Left forelimb (tissue), 1 donor: Measurements from ENCODE around the gene HGF.

Experiments
- DNase-seq: peaks from one replicate; pipeline ENCODE4 v3.0.0-alpha.2; 2018; ENCODE audit warnings: low spot score

Gene HGF

DNA sequence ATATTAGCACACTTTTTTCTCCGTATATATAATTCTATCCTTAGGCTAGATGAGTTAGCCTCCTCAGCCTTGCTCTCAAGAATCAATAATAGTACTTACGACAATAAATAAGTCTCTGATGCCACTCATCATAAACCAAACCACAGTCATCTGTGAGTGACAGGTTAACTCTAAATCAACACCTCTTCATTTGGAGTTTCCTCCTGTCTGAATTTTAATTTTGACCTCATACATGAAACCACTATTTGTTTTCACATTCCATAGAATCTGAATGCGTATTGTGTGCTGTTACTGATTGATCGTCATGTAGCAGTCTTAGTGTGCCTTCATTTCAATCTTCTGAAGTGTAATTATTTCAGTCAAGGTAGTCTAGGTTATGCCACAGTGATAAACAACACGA, 85.8 kb downstream of the HGF start:
- DNase-seq, result no peak

DNA sequence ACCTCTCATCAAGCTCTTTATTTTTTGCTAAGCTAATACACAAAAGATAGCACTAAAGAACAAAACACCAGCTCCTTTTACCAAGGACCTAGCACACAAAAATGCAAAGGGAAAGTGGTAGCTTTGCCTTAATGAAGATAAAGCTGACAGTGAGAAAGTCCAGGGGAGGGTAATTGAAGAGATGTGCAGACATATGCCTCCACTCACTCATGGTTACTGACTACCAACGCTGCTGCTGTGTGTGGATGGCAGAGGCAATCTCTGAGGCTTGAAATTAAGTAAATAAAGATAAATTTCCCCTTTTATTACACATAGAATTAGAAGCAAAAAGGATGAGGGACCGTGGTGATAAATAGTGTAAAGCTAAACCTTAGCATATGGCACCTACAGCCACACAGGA, 87.0 kb downstream of the HGF start:
- no peak for DNase-seq

DNA sequence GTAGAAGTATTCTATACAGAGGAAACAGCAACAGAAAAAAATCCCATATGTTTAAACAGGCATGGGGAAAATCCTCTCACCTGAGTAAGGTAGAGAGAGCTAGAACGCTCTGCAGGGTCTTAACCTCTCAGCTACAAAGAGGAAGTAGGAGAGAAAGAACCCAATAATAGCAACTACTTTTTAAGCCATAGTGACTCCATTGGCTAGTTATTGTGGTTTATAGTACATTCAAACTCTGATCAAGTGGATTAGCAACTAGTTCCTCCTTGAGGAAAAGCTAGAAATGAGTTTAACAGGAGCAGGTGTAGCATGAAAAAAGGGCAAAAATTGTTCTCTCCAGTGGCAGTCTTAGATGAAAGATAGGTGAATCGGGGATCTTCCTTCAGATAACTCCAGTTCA, 89.7 kb downstream of the HGF start:
- no peak for DNase-seq

DNA sequence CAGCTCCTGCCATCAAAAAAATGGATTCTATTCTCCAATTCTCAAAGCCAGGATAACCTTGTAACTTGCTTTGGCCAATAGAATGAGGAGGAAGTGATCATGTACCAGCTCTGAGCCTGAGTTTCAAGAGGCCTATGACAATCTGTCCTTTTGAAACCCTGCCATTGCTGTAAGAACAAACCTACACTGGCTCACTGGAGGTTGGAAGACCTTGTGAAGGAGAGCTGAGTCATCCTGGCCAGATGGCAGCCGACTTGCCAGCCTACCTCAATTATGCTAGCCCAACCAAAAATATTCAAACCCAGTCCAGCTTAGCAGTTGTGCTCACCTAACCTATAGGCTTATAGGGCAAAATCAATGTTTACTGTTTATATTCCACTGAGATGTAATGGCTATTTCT, 93.0 kb downstream of the HGF start:
- no peak for DNase-seq

DNA sequence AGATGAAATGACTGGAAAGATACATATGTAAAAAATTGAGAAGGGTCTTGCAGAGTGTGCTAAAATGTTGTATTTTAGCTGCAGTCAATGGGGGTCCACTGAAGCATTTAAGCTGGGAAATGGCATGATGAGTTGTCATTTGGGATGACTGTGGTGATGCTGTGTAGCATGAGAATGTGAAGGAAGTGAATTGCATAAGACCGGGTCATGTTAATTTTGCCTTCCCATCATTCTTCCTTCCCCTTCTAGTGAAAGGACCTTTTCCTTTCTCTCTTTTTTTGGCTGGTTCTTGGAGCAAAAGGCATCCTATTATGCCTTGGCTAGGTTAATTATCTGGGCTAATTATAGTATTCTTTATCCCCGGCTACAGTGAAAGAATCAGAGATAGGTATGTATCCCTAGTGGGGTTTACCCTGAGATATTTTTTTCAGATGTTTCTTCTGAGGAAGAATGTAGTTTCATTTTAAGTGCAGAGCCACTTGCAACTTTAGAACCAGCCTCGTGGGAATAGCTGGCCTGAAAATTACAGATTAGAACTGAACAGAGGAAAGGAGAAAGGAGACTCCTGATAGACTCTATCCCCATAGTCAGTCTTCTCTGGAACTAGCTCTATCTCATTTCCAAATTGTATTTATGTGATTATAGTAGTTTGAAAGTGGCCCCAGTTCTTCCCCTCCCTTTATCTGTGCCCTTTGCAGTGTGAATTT, 93.6 kb downstream of the HGF start:
- DNase-seq, result no peak

DNA sequence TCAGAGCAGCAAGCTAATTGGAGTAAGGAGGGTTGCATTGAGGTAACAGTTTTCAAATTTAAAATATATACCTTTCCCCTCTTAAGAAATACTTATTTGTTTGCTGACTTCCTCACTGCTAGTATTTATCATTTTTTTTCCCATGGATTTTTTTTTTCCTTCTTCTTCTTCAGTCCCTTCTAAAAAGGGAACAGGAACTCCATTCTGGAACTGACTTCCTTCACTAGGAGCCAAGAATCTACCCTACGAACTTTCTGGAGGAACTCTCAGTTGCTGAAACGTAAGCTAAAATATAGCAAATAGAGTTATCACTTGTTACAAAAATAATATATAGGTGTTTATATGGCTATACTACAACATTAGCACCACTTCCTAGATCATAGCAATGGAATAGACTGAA, 95.4 kb downstream of the HGF start:
- DNase-seq, result no peak

DNA sequence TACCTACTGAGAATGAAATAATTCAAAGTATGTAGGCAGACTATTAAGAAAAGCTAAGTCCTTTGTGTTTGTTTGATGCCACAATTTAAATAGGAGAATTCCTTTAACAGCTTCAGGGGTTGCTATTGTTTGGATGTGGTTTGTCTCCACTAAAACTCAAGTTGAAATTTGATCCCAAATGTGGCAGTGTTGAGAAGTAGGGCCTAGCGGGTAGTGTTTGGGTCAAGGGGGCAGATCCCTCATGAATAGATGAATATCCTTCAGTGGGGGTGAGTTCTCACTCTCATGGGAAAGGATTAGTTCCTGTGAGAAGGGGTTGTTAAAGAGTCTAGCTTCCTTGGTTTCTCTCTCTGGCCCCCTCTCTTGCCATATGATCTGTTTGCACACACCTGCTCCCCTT, 97.0 kb downstream of the HGF start:
- DNase-seq, result no peak

DNA sequence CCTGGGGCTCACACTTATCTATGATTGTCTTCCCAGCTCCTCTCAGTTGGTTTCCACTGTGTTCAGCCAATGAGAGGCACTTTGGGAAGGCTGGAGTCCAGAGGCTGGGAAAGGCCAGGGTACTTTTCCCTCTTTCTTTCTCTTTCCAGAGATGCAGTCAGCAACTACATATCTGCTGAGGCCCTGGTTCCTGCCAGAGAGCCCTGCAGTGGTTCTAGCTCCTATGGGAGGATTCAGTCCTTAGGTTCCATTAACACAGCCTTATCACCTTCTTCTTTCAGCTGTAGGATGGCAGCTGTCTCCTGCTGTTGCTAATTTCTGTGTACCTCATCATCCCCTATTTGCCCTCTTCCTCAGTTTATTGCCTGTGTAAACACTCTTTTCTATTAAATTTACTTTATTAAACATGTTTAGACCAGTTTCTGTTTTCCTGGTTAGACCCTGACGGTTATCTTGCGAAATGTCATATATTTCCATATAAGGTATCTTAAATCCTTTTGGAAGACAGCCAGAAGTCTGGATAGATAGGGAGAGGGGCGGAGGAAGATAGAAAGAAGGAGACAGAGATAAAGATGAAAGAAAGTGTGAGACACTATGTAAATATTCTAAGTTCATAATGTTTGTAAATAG, 100.3 kb downstream of the HGF start:
- DNase-seq, result no peak

DNA sequence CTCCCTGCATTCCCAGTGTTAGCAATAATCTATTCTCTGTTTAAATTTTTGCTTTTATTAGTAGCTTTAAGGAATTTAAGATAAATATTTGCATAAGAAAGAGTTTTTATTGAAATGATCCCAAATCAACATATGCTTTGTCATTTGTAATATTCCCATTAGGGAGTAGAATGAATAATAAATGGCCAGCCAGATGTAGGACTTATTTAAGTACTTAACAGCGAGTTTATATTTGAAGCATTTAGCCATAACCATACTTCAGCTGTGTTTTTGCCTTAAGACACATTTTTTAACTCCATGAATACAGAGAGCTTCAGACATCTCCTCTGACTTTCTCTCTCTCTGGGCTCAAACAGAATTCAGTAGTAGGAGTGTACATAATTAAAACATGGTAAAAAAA, 103.6 kb downstream of the HGF start:
- DNase-seq, result no peak

DNA sequence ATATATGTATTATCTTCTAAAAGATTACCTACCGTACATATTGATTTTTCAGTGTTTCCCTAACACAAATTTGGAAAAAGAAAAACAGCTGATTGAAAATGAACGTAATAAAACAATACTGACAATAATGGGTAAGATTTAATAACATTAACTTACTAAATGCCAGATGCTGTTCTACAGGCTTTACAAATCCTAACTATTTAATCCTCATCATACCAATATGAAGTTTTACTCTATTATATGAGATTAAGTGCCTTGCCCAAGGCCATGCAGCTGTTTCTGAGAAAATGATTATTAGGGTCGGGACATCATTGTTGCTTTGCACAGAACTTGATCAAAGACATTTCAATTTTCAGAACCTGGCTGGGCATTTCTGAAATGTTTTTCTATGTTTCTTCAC, 104.6 kb downstream of the HGF start:
- no peak for DNase-seq

DNA sequence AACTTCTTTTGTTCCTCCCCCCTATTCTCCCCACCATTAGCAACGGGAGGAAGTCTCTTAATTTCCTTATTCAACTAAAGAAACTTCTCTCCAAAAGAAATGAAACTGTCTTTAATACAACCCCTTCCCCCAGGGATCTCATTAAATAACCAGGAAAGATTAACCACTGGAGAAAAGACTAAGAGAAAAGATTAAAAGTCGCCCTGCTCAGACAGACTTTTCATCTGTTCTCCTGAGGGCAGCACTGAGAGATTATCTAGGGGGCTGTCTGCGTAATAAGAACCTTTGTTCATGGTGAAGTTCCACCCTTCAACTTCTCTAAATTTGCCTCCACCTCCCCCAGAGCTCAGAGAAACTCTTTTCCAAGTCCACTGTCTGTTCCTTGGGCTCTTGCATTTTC, 105.5 kb downstream of the HGF start:
- no peak for DNase-seq

DNA sequence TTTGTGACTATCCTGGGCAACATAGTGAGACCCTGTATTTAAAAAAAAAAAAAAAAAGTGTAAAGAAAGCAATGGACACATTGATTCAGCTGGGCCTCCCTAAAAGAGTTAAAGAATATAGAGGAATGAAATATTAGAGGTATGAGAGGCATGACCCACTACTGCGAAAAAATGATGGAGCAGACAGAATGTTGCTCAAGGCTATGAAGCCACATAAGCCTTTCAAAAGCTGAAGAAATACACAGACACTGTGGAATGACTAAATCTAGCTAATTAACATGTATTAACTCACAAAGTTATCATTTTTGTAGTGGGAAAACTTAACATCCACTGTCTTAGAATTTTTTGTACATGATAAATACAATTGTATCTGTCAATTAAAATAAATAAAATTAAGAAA, 107.3 kb downstream of the HGF start:
- no peak for DNase-seq

DNA sequence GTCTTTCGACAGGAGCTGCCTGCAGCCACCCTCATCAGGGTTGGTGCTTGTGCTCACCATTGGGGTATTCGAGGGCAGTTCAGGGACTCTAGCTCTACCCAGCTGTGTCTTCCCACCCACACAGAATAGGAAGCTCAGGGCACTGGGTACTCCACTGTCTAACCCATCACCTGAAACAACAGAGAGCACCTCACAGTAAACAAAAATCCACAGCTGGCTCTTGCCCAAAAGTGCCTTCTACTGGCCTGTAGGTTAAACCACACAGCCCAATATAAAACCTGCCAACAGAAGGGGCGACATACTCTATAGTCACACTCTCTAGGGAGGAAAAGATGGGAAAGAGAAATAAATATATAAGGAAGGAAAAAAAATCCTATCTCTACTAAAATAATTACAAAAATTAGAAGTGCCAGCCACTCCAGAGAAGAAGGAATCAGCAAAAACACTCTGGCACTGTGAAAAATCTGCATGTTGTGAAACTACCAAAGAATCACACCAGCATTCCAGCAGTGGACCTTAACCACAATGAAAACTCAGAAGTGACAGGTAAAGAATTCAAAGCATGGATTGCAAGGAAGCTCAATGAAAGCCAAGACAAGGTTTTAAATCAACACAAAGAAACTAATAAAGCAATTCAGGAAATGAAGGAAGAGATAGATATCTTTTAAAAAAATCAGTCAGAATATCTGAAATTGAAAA, 110.0 kb downstream of the HGF start:
- no peak for DNase-seq

DNA sequence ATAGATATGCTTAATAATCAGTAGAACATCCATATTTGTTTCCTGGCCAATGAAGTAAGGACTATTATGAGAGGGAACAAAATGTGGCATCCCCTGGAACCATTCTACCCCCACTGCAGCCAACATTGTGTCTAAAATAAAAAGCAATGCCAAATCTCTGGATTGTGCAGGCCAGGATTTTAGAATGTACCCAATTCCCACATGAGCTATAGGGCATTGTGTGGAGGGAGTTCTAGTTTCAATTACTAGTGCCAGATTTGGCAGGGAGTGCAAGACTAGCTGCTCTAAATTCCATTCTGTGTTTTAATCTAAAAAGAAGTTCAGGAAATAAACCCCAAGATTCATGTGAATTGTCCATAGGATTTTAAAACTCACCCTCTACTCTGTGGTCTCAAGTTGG, 112.3 kb downstream of the HGF start:
- no peak for DNase-seq

DNA sequence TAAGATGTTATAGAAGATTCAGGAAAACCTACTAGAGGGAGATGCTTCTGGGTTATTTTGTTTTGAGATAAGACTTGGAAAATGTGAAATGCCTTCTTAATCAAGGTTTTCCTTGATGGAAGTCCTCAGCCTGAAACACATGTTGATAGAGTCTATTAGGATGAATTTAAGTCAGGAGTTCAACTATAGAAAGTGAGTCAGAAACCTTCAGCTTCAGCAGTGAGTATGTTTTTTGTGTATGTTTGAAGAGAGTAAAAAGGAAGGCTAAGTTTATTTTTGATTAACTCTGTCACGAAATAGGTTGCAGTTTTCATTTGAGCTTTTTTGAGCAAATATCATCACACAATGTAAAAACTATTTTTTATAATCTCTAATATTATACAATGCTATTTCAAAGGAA, 114.6 kb downstream of the HGF start:
- DNase-seq, result no peak

DNA sequence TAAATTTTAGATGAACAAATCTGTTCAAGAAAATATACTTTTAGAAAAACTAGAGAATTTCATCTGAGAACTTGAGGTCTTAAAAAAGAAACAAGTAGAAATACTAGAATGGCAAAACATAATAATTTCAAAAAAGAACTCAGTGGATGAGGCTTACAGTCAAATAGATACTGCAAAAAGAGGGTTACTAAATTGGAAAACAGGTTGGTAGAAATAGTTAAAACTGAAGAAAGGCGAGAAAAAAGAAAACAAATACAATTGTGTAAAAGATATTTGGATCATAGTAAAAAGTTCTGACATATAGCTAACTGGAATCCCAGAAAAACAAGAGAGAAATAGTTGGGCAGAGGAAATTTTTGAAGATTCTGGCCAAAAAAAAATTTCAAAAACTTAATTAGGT, 117.6 kb downstream of the HGF start:
- DNase-seq, result no peak
